ENCODE data around the gene RIMBP2.

The RIMBP2 gene

GRCh38 chr12:130530429-130530828, 185.7 kb downstream of the RIMBP2 start:
- no peak for TF ChIP-seq CTCF (IDR thresholded peaks at IDR 0.05; ENCODE audit: insufficient read depth, low read length, missing control alignments)
- no peak overlapping the region for H3K4me3 ChIP-seq (ENCODE audit: low read depth, low read length)
- DNase-seq (ENCODE audit: low read depth, low spot score) = no peak
- POLR2A ChIA-PET = no interaction called here
- CTCF ChIA-PET = no interaction called here

GRCh38 chr12:130529781-130530180, 186.3 kb downstream of the RIMBP2 start:
- ChIA-PET POLR2A (no interaction called here), CTCF (no interaction called here)
- no peak for TF ChIP-seq CTCF (IDR thresholded peaks at IDR 0.05; ENCODE audit: insufficient read depth, low read length, missing control alignments)
- no peak for DNase-seq (ENCODE audit: low read depth, low spot score)
- H3K4me3 ChIP-seq (ENCODE audit: low read depth, low read length) = no peak overlapping the region

GRCh38 chr12:130527239-130527638, 188.9 kb downstream of the RIMBP2 start:
- H3K4me3 ChIP-seq (ENCODE audit: low read depth, low read length) = no peak overlapping the region
- CTCF ChIA-PET = no interaction called here
- no peak for TF ChIP-seq CTCF (IDR thresholded peaks at IDR 0.05; ENCODE audit: insufficient read depth, low read length, missing control alignments)
- no peak for DNase-seq (ENCODE audit: low read depth, low spot score)
- POLR2A ChIA-PET = no interaction called here

- CTCF ChIA-PET = no interaction called here
- POLR2A ChIA-PET = no interaction called here
- no peak for TF ChIP-seq CTCF (IDR thresholded peaks at IDR 0.05; ENCODE audit: insufficient read depth, low read length, missing control alignments)
- no peak overlapping the region for H3K4me3 ChIP-seq (ENCODE audit: low read depth, low read length)
- no peak for DNase-seq (ENCODE audit: low read depth, low spot score)
Measured at GRCh38 chr12:130526813-130527212, 189.3 kb downstream of the RIMBP2 start.

GRCh38 chr12:130525384-130526172, 190.5 kb downstream of the RIMBP2 start:
- no peak overlapping the region for H3K4me3 ChIP-seq (ENCODE audit: low read depth, low read length)
- ChIA-PET CTCF (no interaction called here), POLR2A (no interaction called here)
- TF ChIP-seq CTCF (IDR thresholded peaks at IDR 0.05; ENCODE audit: insufficient read depth, low read length, missing control alignments) = no peak
- DNase-seq (ENCODE audit: low read depth, low spot score) = no peak

- POLR2A ChIA-PET = no interaction called here
- TF ChIP-seq CTCF (IDR thresholded peaks at IDR 0.05; ENCODE audit: insufficient read depth, low read length, missing control alignments) = no peak
- no peak overlapping the region for H3K4me3 ChIP-seq (ENCODE audit: low read depth, low read length)
- no peak for DNase-seq (ENCODE audit: low read depth, low spot score)
- CTCF ChIA-PET = no interaction called here
Measured at GRCh38 chr12:130524759-130525158, 191.3 kb downstream of the RIMBP2 start.

All from AG04449 (cell line).